Activated naive CD4-positive, alpha-beta T cell treated with anti-CD3 and anti-CD28 coated beads, Interleukin-2, amount 50 U/mL, for 24 hours (primary cell): Measurements from ENCODE around the gene PHIP.
"Not testable (repeated sequence)": the region's sequence is repeated elsewhere in the genome, so short reads cannot be mapped to it uniquely, and the experiment has no call there.

Source experiments
- H3K27ac Mint-ChIP-seq: one replicate; pipeline ENCODE4 v1.8.0; 2021; ENCODE audit warnings: mild to moderate bottlenecking, mixed read lengths
- H3K27me3 Mint-ChIP-seq: one replicate; pipeline ENCODE4 v1.8.0; 2021; ENCODE audit warnings: mixed read lengths
- H3K36me3 Mint-ChIP-seq: one replicate; pipeline ENCODE4 v1.8.0; 2021; ENCODE audit warnings: mixed read lengths
- H3K4me1 Mint-ChIP-seq: one replicate; pipeline ENCODE4 v1.8.0; 2021; ENCODE audit warnings: mixed read lengths
- H3K4me3 Mint-ChIP-seq: one replicate; pipeline ENCODE4 v1.8.0; 2021; ENCODE audit warnings: mild to moderate bottlenecking, mixed read lengths
- H3K9me3 Mint-ChIP-seq: one replicate; pipeline ENCODE4 v1.8.0; 2021; ENCODE audit warnings: mixed read lengths

PHIP gene

DNA sequence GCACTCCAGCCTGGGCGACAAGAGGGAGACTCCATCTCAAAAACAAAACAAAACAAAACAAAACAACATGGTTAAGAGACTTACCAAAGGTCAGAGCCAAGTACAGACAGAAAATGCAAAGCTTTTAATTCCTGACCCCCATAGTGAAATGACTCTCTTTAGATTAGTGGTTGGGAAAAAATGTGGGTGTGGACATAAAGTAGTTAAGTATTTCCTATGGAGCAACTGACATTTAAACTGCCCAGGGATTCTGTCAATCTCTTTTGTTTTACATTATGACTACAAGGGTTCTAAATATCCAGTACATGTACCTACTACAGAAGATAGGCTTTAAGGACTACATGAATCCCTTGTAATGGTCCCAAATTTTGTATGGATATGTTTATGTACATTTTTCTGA, 135.6 kb downstream of the PHIP start:
- peaks cover 28% of the 10 kb centered on the region for H3K36me3 Mint-ChIP-seq
- no peak overlapping the region for H3K27ac Mint-ChIP-seq
- no peaks in the 10 kb centered on the region for H3K9me3 Mint-ChIP-seq
- H3K4me3 Mint-ChIP-seq: no peak overlapping the region
- H3K4me1 Mint-ChIP-seq: no peaks in the 10 kb centered on the region
- no peaks in the 10 kb centered on the region for H3K27me3 Mint-ChIP-seq

DNA sequence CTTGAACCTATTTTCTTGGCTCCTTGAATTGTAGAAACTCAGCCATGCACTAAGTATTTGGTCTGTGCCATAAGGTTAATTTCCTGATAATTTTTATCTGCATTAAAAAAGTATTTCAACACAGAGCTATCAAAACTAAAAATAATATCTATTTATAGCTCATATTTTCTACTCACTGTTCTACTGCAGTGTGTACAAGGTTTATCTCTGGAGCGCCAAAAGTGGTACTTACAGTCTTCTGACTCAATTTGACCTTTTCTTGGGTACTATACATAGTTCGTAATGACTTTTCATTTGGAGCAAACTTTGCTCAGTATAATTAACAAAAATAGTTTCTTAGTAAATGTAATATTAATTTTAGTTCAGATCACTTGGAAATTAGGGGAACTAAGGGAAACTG, 141.5 kb downstream of the PHIP start:
- no peaks in the 10 kb centered on the region for H3K27me3 Mint-ChIP-seq
- H3K27ac Mint-ChIP-seq: no peak overlapping the region
- peaks cover 13% of the 10 kb centered on the region for H3K36me3 Mint-ChIP-seq
- H3K4me3 Mint-ChIP-seq: no peak overlapping the region
- no peaks in the 10 kb centered on the region for H3K9me3 Mint-ChIP-seq
- no peaks in the 10 kb centered on the region for H3K4me1 Mint-ChIP-seq

DNA sequence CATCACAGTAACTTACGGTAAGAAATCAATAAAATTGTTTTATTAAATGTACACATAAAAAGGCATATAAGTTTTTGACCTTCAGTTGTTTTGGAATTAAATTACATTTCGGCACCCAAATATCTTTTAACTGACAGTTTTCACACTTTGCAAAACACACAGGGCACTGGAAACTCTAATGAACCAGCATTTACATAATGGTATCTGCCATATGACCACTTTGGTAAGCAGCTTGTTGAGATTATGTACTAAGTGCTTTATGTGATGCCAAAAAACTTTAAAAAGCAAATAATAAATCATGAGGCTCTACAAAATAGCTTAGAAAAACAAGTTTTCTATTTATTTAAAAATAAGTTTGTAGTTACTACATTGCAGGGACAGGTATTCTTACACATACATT, 142.5 kb downstream of the PHIP start:
- Mint-ChIP-seq H3K9me3 (no peaks in the 10 kb centered on the region), H3K27ac (no peak overlapping the region), H3K27me3 (no peaks in the 10 kb centered on the region), H3K4me1 (no peaks in the 10 kb centered on the region), H3K4me3 (no peak overlapping the region), H3K36me3 (peaks cover 6% of the 10 kb centered on the region)

DNA sequence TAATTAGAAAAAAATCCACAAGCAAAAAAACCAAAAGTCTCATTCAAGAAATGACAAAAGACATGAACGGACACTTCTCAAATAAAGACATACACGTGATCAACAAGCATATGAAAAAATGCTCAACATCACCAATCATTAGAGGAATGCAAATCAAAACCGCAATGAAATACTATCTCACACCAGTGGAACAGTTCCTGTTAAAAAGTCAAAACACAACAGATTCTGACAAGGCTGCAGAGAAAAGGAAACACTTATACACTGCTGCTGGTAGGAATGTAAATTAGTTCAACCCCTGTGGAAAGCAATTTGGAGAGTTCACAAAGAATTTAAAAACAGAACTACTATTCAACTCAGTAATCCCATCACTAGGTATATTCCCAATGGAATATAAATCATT, 152.7 kb downstream of the PHIP start:
- H3K9me3 Mint-ChIP-seq: peaks cover 35% of the 10 kb centered on the region
- H3K4me3 Mint-ChIP-seq: no peak overlapping the region
- no peak overlapping the region for H3K27ac Mint-ChIP-seq
- H3K27me3 Mint-ChIP-seq: no peaks in the 10 kb centered on the region
- H3K4me1 Mint-ChIP-seq: no peaks in the 10 kb centered on the region
- no peaks in the 10 kb centered on the region for H3K36me3 Mint-ChIP-seq

DNA sequence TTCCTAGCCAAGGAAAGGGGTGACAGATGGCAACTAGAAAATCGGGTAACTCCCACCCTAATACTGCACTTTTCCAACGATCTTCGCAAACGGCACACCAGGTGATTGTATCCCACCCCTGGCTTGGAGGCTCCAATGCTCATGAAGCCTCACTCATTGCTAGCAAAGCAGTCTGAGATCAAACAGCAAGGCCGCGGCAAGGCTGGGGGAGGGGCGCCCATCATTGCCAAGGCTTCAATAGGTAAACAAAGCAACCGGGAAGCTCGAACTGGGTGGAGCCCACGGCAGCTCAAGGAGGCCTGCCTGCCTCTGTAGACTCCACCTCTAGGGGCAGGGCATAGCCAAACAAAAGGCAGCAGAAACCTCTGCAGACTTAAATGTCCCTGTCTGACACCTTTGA, 156.9 kb downstream of the PHIP start:
- H3K27ac Mint-ChIP-seq, H3K36me3 Mint-ChIP-seq: not testable (repeated sequence)
- peaks cover 32% of the 10 kb centered on the region for H3K9me3 Mint-ChIP-seq

DNA sequence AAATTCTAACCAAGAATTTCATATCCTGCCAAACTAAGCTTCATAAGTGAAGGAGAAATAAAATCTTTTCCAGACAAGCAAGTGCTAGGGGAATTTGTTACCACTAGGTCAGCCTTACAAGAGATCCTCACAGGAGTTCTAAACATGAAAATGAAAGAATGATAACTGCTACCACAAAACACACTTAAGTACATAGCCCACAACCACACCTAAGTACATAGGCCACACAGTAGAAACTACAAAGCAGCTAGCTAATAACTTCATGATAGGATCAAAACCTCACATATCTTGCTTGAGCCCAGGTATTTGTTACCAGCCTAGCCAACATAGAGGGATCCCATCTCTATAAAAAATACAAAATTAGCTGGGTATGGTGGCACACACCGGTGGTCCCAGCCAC, 160.3 kb downstream of the PHIP start:
- no peaks in the 10 kb centered on the region for H3K4me1 Mint-ChIP-seq
- peaks cover 6% of the 10 kb centered on the region for H3K27me3 Mint-ChIP-seq
- peaks cover 15% of the 10 kb centered on the region for H3K36me3 Mint-ChIP-seq
- H3K4me3 Mint-ChIP-seq: no peak overlapping the region
- H3K27ac Mint-ChIP-seq: no peak overlapping the region
- H3K9me3 Mint-ChIP-seq: peaks cover 28% of the 10 kb centered on the region

More for the DNA sequence above, 156.9 kb downstream of the PHIP start:
- H3K4me3 Mint-ChIP-seq, H3K4me1 Mint-ChIP-seq, H3K27me3 Mint-ChIP-seq: not testable (repeated sequence)

DNA sequence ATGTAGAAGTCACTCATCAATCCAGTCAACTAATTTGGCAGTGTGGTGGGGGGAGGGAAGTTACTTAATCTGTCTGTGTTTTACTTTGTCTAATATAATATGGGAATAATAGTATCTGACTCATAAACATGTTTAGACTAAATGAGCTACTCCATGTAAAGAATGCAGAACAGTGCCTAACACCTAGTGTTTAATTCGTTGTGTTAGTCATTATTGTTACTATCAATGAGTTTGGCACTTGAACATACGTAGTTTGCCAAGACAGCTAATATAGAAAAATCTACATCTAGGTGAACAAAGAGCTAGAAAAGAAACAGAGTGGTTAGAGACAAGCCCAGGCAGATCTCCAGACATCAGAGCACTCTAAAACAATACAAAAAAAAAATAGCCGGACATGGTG, 161.6 kb downstream of the PHIP start:
- Mint-ChIP-seq H3K27me3 (peaks cover 16% of the 10 kb centered on the region), H3K9me3 (peaks cover 28% of the 10 kb centered on the region), H3K4me1 (peaks cover 2% of the 10 kb centered on the region), H3K4me3 (no peak overlapping the region), H3K27ac (no peak overlapping the region), H3K36me3 (peaks cover 15% of the 10 kb centered on the region)

DNA sequence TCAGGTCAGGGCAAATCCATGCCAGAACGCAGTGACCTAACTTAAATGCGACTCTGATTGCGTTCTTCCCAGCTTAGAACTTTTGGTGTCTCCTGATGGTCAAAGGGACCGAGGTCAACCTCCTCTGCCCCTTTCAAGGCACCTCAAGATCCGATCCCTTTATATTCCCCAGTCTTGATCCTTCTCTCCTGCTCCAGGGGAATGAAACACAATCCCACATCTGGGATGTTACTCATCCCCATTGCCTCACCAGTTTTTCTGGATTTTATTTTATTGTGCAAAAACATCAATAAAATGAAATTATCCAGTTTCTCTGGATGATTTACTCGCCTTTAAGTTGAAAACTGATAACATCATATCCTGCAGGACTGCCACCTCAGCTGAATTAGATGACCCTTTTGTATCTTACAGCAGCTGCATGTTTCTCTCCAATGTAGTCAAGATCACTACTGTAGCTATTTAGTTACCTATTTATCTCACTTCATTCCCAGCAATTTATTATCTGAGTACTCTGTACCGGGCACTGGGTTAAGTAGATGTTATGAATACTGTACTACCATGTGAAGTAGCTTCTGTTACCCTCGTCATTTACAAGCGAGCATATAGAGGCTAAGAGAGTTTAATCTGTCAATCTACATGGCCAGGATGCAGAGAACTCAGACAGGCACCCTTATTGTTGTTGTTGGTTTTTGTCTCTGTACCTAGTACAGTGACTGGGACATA, 166.7 kb downstream of the PHIP start:
- Mint-ChIP-seq H3K9me3 (peaks cover 8% of the 10 kb centered on the region), H3K36me3 (peaks cover 22% of the 10 kb centered on the region), H3K4me1 (peaks cover 17% of the 10 kb centered on the region), H3K27me3 (peaks cover 33% of the 10 kb centered on the region), H3K27ac (no peak overlapping the region), H3K4me3 (peak overlapping the region; percentile 12)

DNA sequence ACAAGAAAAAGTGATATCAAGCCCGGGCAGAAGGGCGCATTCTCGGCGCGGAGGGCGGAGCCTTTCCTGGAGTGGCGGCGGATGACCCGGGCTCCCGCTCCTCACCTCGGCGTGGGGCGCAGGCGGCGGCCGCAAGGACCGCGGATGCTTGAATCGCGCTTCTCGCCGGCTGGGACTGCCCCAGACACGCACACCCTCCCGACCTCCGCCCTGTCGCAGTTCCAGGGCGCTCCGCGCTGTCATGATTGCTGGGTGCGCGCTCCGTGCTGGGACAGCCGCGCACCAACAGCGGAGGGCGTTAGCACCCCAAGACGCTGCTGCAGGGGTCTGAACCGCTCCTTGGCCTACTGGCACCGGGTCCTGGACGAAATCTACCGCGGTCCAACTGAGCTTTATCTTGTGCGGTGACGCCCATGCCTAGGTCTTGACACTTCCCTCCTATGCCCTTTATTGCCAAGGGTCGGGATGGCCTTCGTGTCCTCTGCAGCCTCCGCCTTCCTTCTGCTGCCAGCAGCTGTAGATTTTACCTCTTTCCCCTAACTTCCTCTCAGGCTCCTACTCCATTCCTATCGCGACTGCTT, 167.4 kb downstream of the PHIP start:
- peaks cover 33% of the 10 kb centered on the region for H3K27me3 Mint-ChIP-seq
- H3K4me1 Mint-ChIP-seq: peaks cover 17% of the 10 kb centered on the region
- peaks cover under 1% of the 10 kb centered on the region for H3K9me3 Mint-ChIP-seq
- peak overlapping the region; percentile 38 for H3K4me3 Mint-ChIP-seq
- peaks cover 19% of the 10 kb centered on the region for H3K36me3 Mint-ChIP-seq
- no peak overlapping the region for H3K27ac Mint-ChIP-seq

DNA sequence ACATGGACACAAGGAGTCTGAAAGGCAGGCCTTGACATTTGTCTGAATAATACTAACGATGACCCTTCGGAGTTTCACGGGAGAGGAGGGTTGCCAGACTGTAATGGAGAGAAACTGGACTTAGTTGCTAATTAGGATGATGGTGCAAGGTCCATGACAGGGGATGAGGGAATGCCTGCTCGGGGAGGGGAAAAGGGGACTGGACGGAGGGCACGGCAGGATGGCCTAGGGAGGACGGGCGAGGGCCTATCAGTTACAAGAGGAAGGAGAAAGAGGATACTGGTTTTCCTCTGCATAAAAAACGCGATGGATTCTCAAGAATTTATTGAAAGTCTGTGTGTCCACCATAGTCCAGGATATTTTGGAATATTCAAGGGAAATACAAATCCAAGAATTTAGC, 168.0 kb downstream of the PHIP start:
- Mint-ChIP-seq H3K4me1 (peaks cover 17% of the 10 kb centered on the region), H3K9me3 (no peaks in the 10 kb centered on the region), H3K4me3 (peak overlapping the region; percentile 34), H3K36me3 (peaks cover 17% of the 10 kb centered on the region), H3K27me3 (peaks cover 30% of the 10 kb centered on the region), H3K27ac (no peak overlapping the region)

DNA sequence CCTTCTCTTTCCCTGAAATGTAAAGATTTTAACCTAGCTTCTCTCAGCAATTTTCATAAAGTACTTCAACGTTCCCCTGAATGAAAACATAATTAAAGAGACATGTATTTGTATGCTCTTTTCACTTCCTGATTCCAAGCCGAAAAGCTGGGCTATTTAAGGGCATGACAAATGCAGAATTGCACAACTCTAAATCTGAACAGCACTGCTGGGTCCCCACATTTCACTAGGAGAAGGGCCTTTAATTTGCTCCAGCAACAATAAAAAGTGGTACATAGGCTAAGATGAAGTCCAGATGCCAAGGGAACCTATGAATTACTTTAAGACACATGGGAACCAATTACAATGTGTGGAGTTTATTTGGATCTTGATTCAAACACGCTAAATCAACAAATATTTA, 168.7 kb downstream of the PHIP start:
- H3K27me3 Mint-ChIP-seq: peaks cover 29% of the 10 kb centered on the region
- no peak overlapping the region for H3K4me3 Mint-ChIP-seq
- H3K4me1 Mint-ChIP-seq: peaks cover 17% of the 10 kb centered on the region
- peaks cover 17% of the 10 kb centered on the region for H3K36me3 Mint-ChIP-seq
- no peak overlapping the region for H3K27ac Mint-ChIP-seq
- no peaks in the 10 kb centered on the region for H3K9me3 Mint-ChIP-seq

DNA sequence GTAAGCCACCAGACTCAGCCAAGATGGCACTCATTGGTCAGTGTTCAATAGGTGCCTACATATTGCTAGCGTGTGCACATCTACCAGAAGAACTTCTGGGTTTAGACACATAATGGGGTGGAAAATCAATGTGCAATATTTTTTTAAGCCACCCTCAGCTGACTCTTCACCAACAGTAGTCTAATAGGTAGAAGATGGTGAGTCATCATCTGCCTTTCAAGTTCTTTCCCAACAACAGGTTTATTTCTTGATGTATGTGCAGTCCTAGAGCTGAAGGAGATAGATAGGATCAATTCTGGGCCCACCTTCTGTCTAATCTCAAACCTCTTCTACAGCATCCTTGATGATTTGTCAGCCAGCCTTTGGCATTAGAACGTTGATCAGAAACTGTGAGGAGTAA, 169.4 kb downstream of the PHIP start:
- Mint-ChIP-seq H3K36me3 (peaks cover 17% of the 10 kb centered on the region), H3K27ac (no peak overlapping the region), H3K9me3 (no peaks in the 10 kb centered on the region), H3K4me1 (peaks cover 17% of the 10 kb centered on the region), H3K27me3 (peaks cover 27% of the 10 kb centered on the region), H3K4me3 (no peak overlapping the region)

DNA sequence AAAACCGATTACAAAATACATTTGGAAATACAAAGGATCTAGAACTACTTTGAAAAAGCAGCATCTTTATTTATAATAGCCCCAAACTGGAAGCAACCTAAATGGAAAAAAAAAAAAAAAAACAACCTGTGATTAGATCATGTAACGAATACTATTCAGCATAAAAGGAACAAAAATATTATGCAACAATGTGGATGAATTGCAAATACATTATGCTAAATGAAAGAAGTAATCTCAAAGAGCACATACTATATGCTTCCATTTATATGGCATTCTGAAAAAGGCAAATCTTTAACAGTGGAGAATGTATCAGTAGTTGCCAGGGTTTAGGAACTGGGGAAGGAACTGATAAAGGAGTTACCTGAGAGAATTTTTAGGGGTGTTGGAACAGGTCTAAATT, 181.8 kb downstream of the PHIP start:
- Mint-ChIP-seq H3K9me3 (no peaks in the 10 kb centered on the region), H3K27ac (no peak overlapping the region), H3K4me1 (no peaks in the 10 kb centered on the region), H3K27me3 (no peaks in the 10 kb centered on the region), H3K36me3 (peaks cover 4% of the 10 kb centered on the region), H3K4me3 (no peak overlapping the region)

DNA sequence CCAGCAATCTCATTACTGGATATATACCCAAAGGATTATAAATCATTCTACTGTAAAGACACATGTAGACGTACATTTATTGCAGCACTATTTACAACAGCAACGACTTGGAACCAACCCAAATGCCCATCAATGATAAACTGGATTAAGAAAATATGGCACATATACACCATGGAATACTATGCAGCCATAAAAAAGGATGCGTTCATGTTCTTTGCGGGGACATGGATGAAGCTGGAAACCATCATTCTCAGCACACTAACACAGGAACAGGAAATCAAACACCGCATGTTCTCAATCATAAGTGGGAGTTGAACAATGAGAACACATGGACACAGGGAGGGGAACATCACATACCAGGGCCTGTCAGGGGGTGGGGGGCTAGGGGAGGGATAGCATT, 188.2 kb downstream of the PHIP start:
- not testable (repeated sequence) for H3K27me3 Mint-ChIP-seq, H3K4me1 Mint-ChIP-seq, H3K27ac Mint-ChIP-seq, H3K9me3 Mint-ChIP-seq, H3K4me3 Mint-ChIP-seq
- H3K36me3 Mint-ChIP-seq: peaks cover 23% of the 10 kb centered on the region
